Measurements from ENCODE around the gene RASSF1. TPM values are rescaled to one million over a fixed set of nuclear protein-coding genes. Genes with fewer than 3 reads are reported as not detected.

The RASSF1 gene
- total and polyA plus RNA-seq, 10 of the 15 experiments (the other 5 are each of a cell fraction or from before 2014, with no cell fraction given), result 4.4 to 59.6 (median 37.2) TPM

GRCh38 chr3:50389414-50389767 is 48.8 kb upstream of the RASSF1 start:
- WGBS (ENCODE audit: insufficient coverage, insufficient replicate concordance, low lambda C conversion rate, missing lambda C conversion rate), result 26% methylated on average over 6 of the region's 6 CpGs
- Histone ChIP-seq H3K9me3 (replicated peaks; ENCODE audit: control insufficient read depth, insufficient read depth, low read length) (no peaks in the 10 kb centered on the region), H3K27me3 (replicated peaks in 1 of 2; ENCODE audit: control insufficient read depth in 2 of 2, insufficient read depth in 2 of 2, low read length in 1 of 2) (peaks cover 0 to 3% of the 10 kb centered on the region in 2 experiments; a peak in 3 of 4 replicates), H3K79me2 (ENCODE audit: control insufficient read depth, insufficient read depth, low read length) (no peaks in the 10 kb centered on the region), H3K4me2 (ENCODE audit: control insufficient read depth, insufficient read depth) (no peak overlapping the region), H3K27ac (ENCODE audit: control insufficient read depth, insufficient read depth) (no peak overlapping the region), H3K4me1 (ENCODE audit: control insufficient read depth, insufficient read depth, low read length) (no peaks in the 10 kb centered on the region), H3K9ac (ENCODE audit: control insufficient read depth, insufficient read depth, low read length) (no peak overlapping the region), H3K36me3 (ENCODE audit: control insufficient read depth in 2 of 2, insufficient read depth in 2 of 2, low read length in 1 of 2) (no peaks in the 10 kb centered on the region), H2AFZ (ENCODE audit: control insufficient read depth, low read depth, low read length) (no peak overlapping the region), H4K20me1 (ENCODE audit: control insufficient read depth, insufficient read depth) (no peaks in the 10 kb centered on the region), H3K4me3 (no peak overlapping the region)
- no peak for DNase-seq (ENCODE audit: low read depth, low spot score)
- no TSS peak for BruUV-seq (replicated peaks)
- TF ChIP-seq SUZ12 (IDR thresholded peaks at IDR 0.05; ENCODE audit: unreplicated experiment) (no peak), RBBP5 (conservative IDR thresholded peaks at IDR 0.05) (no peak), ZBTB4 (CRISPR knock-in tag; IDR thresholded peaks at IDR 0.05) (no peak)
- SMC1A ChIA-PET (ENCODE audit: uncharacterized antibody, unreplicated experiment), result no interaction called here
- intact Hi-C loops (cut with micrococcal nuclease; ENCODE audit: unreplicated experiment), result no loop called here
- CTCF ChIA-PET, result no interaction called here
- ATAC-seq, result no peak
- no peak for FAIRE-seq
- POLR2A ChIA-PET, result no interaction called here
- in situ Hi-C loops (cut with MboI), result no loop called here
- RAD21 ChIA-PET (ENCODE audit: unreplicated experiment), result no interaction called here

GRCh38 chr3:50388720-50389413 is 48.2 kb upstream of the RASSF1 start:
- Histone ChIP-seq H3K27me3 (replicated peaks in 1 of 2; ENCODE audit: control insufficient read depth in 2 of 2, insufficient read depth in 2 of 2, low read length in 1 of 2) (peaks cover 0 to 3% of the 10 kb centered on the region in 2 experiments; a peak in 3 of 4 replicates), H3K27ac (ENCODE audit: control insufficient read depth, insufficient read depth) (no peak overlapping the region), H2AFZ (ENCODE audit: control insufficient read depth, low read depth, low read length) (no peak overlapping the region), H3K36me3 (ENCODE audit: control insufficient read depth in 2 of 2, insufficient read depth in 2 of 2, low read length in 1 of 2) (no peaks in the 10 kb centered on the region), H3K9ac (ENCODE audit: control insufficient read depth, insufficient read depth, low read length) (no peak overlapping the region), H4K20me1 (ENCODE audit: control insufficient read depth, insufficient read depth) (no peaks in the 10 kb centered on the region), H3K79me2 (ENCODE audit: control insufficient read depth, insufficient read depth, low read length) (no peaks in the 10 kb centered on the region), H3K4me2 (ENCODE audit: control insufficient read depth, insufficient read depth) (no peak overlapping the region), H3K9me3 (replicated peaks; ENCODE audit: control insufficient read depth, insufficient read depth, low read length) (no peaks in the 10 kb centered on the region), H3K4me3 (no peak overlapping the region), H3K4me1 (ENCODE audit: control insufficient read depth, insufficient read depth, low read length) (no peaks in the 10 kb centered on the region)
- ATAC-seq, result no peak
- TF ChIP-seq RELA (IDR thresholded peaks at IDR 0.05; ENCODE audit: borderline replicate concordance, partially characterized antibody) (no peak), E4F1 (IDR thresholded peaks at IDR 0.05; ENCODE audit: borderline replicate concordance, partially characterized antibody) (no peak)
- in situ Hi-C loops (cut with MboI) (no loop called here), intact Hi-C loops (cut with micrococcal nuclease; ENCODE audit: unreplicated experiment) (no loop called here)
- no peak for FAIRE-seq
- RAD21 ChIA-PET (ENCODE audit: unreplicated experiment), result no interaction called here
- CTCF ChIA-PET, result no interaction called here
- BruUV-seq (replicated peaks), result no TSS peak
- SMC1A ChIA-PET (ENCODE audit: uncharacterized antibody, unreplicated experiment), result no interaction called here
- no peak for DNase-seq (ENCODE audit: low read depth, low spot score)
- POLR2A ChIA-PET, result no interaction called here
- 36% methylated on average over 21 of the region's 22 CpGs for WGBS (ENCODE audit: insufficient coverage, insufficient replicate concordance, low lambda C conversion rate, missing lambda C conversion rate)

Measured in GM12878 (cell line).